K562 (cell line): ENCODE results near the gene ANKRD65. TPM values are rescaled to one million over a fixed set of nuclear protein-coding genes. Genes with fewer than 3 reads are reported as not detected.

Experiments
- BCL6 ChIP-seq: fragments of 250-450 bp; sonication (Bioruptor Pico); IDR thresholded peaks from 2 replicates; pipeline ENCODE4 v1.4.0; 2020
- BDP1 ChIP-seq: IDR thresholded peaks from 3 replicates; pipeline ENCODE4 v1.6.1; 2011; ENCODE audit not compliant: insufficient read length, insufficient read depth
- CTBP1 ChIP-seq: fragments of 450-650 bp; IDR thresholded peaks from 2 replicates; pipeline ENCODE4 v1.6.1; 2016; ENCODE audit warnings: borderline replicate concordance
- ESRRA ChIP-seq: fragments of 450-650 bp; IDR thresholded peaks from 2 replicates; pipeline ENCODE4 v1.6.1; 2014; ENCODE audit warnings: low read depth, mild to moderate bottlenecking, moderate library complexity, borderline replicate concordance
- ESRRB ChIP-seq: fragments of 250-450 bp; sonication (Bioruptor Pico); IDR thresholded peaks from 2 replicates; pipeline ENCODE4 v1.5.0; 2020; ENCODE audit warnings: mild to moderate bottlenecking, moderate library complexity, borderline replicate concordance
- FOXK1 ChIP-seq: sonication (generic); formaldehyde crosslinking; IDR thresholded peaks from 2 replicates; pipeline ENCODE4 v1.8.0; 2022; ENCODE audit warnings: missing genetic modification reagents, mild to moderate bottlenecking, borderline replicate concordance
- JUND ChIP-seq, 2 experiments: IDR thresholded peaks; 2 replicates in 1 of 2; 3 replicates in 1 of 2; pipeline ENCODE4 v1.6.1; 2011; ENCODE audit warnings: borderline replicate concordance in 2 of 2, low read depth in 2 of 2, low read length in 2 of 2, improper control_type of control experiment in 1 of 2, missing biosample characterization in 1 of 2, missing genetic modification characterization in 1 of 2, missing genetic modification reagents in 1 of 2
- KAT2B ChIP-seq: IDR thresholded peaks from one replicate; pipeline ENCODE4 v1.6.1; 2012; ENCODE audit warnings: low read depth, mild to moderate bottlenecking, control low read depth, inconsistent platforms, low read length, moderate library complexity
- KLF6 ChIP-seq: fragments of 250-450 bp; sonication (Bioruptor Pico); IDR thresholded peaks from 2 replicates; pipeline ENCODE4 v1.4.0; 2020; ENCODE audit warnings: mild to moderate bottlenecking, moderate library complexity, borderline replicate concordance
- LCOR ChIP-seq: sonication (generic); formaldehyde crosslinking; IDR thresholded peaks from 2 replicates; pipeline ENCODE4 v1.8.0; 2022; ENCODE audit warnings: mild to moderate bottlenecking, missing genetic modification reagents
- MBD2 ChIP-seq: sonication (generic); IDR thresholded peaks from 2 replicates; pipeline ENCODE4 v1.6.1; 2016; ENCODE audit warnings: low read depth, borderline replicate concordance
- MTA2 ChIP-seq: fragments of 450-650 bp; IDR thresholded peaks from 2 replicates; pipeline ENCODE4 v1.6.1; 2016; ENCODE audit warnings: low read depth
- NFATC3 ChIP-seq: fragments of 450-650 bp; IDR thresholded peaks from 2 replicates; pipeline ENCODE4 v1.6.1; 2017; ENCODE audit warnings: mild to moderate bottlenecking
- NFRKB ChIP-seq: fragments of 450-650 bp; IDR thresholded peaks from 2 replicates; pipeline ENCODE4 v1.6.1; 2016; ENCODE audit warnings: low read depth
- NR2C1 ChIP-seq, 2 experiments: fragments of 450-650 bp; IDR thresholded peaks; 2 replicates each; pipeline ENCODE4 v1.6.1; 2017; ENCODE audit warnings: mild to moderate bottlenecking in 2 of 2, antibody characterized with exemption in 1 of 2, inconsistent platforms in 1 of 2, missing compliant biosample characterization in 1 of 2, missing genetic modification characterization in 1 of 2
- RBM22 ChIP-seq: fragments of 200-400 bp; formaldehyde crosslinking; IDR thresholded peaks from 2 replicates; pipeline ENCODE4 v1.6.1; 2018; ENCODE audit warnings: low read length, low read depth; ENCODE audit not compliant: poor library complexity, severe bottlenecking
- ZFP1 ChIP-seq: fragments of 450-650 bp; formaldehyde crosslinking; IDR thresholded peaks from 2 replicates; pipeline ENCODE4 v1.4.0; 2020; ENCODE audit warnings: mild to moderate bottlenecking, mixed read lengths
- ZNF316 ChIP-seq: fragments of 450-650 bp; IDR thresholded peaks from 2 replicates; pipeline ENCODE4 v1.6.1; 2016
- ZNF384 ChIP-seq: IDR thresholded peaks from 2 replicates; pipeline ENCODE4 v1.6.1; 2012; ENCODE audit warnings: low read depth, low read length, improper control_type of control experiment
- polyA plus RNA-seq, 8 experiments: library from polyadenylated mRNA; depleted of rRNA in 4 of 8; stranded (reverse) in 5 of 8; unstranded in 3 of 8; fragments of >200 nt; fragmentation: Nextera tagmentation in 2 of 8; fragmentation: Illumina TruSeq in 1 of 8; extraction: Ambion mirVana in 2 of 8; extraction: Trizol in 1 of 8; gene quantifications; 2 replicates each; pipeline versions ENCODE4 v1.2.1 to v1.2.3, GENCODE V29; 2011 to 2014; ENCODE audit warnings: inconsistent platforms in 1 of 8, missing spikeins in 1 of 8
- total RNA-seq, 7 experiments: library from RNA; depleted of rRNA in 6 of 7; stranded (reverse); fragments of >200 nt in 6 of 7; fragmentation: Illumina TruSeq in 2 of 7; extraction: Trizol in 2 of 7; gene quantifications; 2 replicates each; pipeline versions ENCODE4 v1.2.1 to v1.2.3, GENCODE V29; 2011 to 2021; ENCODE audit warnings: low replicate concordance in 1 of 7
- TF ChIP-seq, protein P1 (sequence below): fragments of 200-800 bp; sonication (Bioruptor generic); IDR thresholded peaks from 2 replicates; pipeline ENCODE4 v1.6.1; 2017; ENCODE audit warnings: missing genetic modification characterization, missing compliant biosample characterization
- TF ChIP-seq, protein P2 (sequence below), 2 experiments: fragments of 250-450 bp in 1 of 2; fragments of 450-650 bp in 1 of 2; sonication (Bioruptor Pico) in 1 of 2; IDR thresholded peaks; 2 replicates each; pipeline versions ENCODE4 v1.6.1 to v1.8.0; 2016 to 2021; ENCODE audit warnings: mild to moderate bottlenecking in 2 of 2, moderate library complexity in 2 of 2, missing compliant biosample characterization in 1 of 2, missing genetic modification characterization in 1 of 2
- TF ChIP-seq, protein P3 (sequence below): sonication (generic); formaldehyde crosslinking; IDR thresholded peaks from 2 replicates; pipeline ENCODE4 v1.8.0; 2023; ENCODE audit warnings: mild to moderate bottlenecking, missing genetic modification reagents
- TF ChIP-seq, protein P4 (sequence below), 3 experiments: IDR thresholded peaks in 2 of 3; conservative IDR thresholded peaks in 1 of 3; 2 replicates each; pipeline ENCODE4 v1.5.1; 2011 to 2012; ENCODE audit warnings: low read length in 3 of 3, mild to moderate bottlenecking in 3 of 3, control low read depth in 2 of 3, improper control_type of control experiment in 1 of 3, inconsistent platforms in 1 of 3, low read depth in 1 of 3, mixed read lengths in 1 of 3, moderate library complexity in 1 of 3; ENCODE audit not compliant: insufficient read depth in 2 of 3

Gene ANKRD65
- total and polyA plus RNA-seq, 9 of the 15 experiments (the other 6 are each of a cell fraction or from before 2014, with no cell fraction given), result not detected

DNA sequence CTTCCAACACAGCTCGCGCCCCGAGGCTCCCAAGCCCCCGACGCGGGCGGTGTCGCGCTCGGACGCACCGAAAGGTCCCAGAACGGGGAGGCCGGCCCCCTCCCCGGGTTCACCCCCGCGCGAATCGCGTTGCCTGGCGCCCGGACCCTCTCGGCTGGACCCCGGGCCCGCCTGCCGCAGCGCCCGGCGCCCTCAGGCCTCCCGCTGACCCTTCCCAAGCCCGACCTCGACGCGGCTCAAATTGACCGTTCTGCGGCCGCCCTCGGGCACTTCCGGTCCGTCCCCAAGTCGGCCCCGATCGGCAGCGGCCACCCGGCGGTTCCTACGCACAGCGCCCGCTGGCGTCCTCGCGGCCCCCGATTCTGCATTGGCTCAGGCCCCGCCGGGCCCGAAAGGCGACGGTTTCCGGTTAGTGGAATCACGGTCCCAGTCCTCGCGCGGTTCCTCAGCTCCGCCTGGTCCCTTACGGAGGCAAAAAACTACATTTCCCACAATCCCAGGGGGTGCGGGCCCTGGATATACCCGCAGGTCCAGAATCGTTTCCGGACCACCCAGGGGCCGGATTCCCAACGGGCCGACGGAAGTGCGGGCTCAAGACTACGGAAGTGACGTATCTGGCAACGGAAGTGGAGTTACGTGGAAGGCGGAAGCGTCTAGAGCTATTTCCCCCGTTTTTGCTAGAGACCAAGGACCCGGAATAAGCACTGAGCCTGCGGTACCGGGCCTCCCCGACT lies 46.0 kb downstream of the ANKRD65 start, which contains the start of gene AURKAIP1 (continued):
- TF ChIP-seq JUND (IDR thresholded peaks at IDR 0.05; ENCODE audit: borderline replicate concordance, low read depth, low read length) (peak; percentile 69), JUND (tag; IDR thresholded peaks at IDR 0.05; ENCODE audit: borderline replicate concordance, low read depth, low read length) (peak; percentile 65; the same call in 1 of the 3 replicates), ZNF316 (no peak), ESRRA (peak; percentile 97), ZFP1 (CRISPR knock-in tag) (no peak), CTBP1 (peak; percentile 99), ESRRB (CRISPR knock-in tag) (no peak), KAT2B (no peak), NFATC3 (peak; percentile 44; the same call in 1 of the 2 replicates), KLF6 (peak; percentile 85; the same call in 1 of the 2 replicates), BCL6 (CRISPR knock-in tag) (no peak; the same call in none of the 2 replicates), MTA2 (no peak; the same call in 1 of the 2 replicates), FOXK1 (CRISPR knock-in tag) (peak; percentile 92; the same call in 1 of the 2 replicates), NR2C1 (IDR thresholded peaks at IDR 0.05) (peak; percentile 98), NR2C1 (tag; IDR thresholded peaks at IDR 0.05) (peak; percentile 99), RBM22 (peak; percentile 96), ZNF384 (peak; percentile 59), LCOR (CRISPR knock-in tag) (peak; percentile 95), MBD2 (peak; percentile 88), NFRKB (no peak), BDP1 (no peak)
- TF ChIP-seq, protein P1, sequence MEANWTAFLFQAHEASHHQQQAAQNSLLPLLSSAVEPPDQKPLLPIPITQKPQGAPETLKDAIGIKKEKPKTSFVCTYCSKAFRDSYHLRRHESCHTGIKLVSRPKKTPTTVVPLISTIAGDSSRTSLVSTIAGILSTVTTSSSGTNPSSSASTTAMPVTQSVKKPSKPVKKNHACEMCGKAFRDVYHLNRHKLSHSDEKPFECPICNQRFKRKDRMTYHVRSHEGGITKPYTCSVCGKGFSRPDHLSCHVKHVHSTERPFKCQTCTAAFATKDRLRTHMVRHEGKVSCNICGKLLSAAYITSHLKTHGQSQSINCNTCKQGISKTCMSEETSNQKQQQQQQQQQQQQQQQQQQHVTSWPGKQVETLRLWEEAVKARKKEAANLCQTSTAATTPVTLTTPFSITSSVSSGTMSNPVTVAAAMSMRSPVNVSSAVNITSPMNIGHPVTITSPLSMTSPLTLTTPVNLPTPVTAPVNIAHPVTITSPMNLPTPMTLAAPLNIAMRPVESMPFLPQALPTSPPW (CRISPR knock-in tag), result peak; percentile 95
- TF ChIP-seq, protein P2, sequence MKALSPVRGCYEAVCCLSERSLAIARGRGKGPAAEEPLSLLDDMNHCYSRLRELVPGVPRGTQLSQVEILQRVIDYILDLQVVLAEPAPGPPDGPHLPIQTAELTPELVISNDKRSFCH (CRISPR knock-in tag; IDR thresholded peaks at IDR 0.05), result no peak
- TF ChIP-seq, protein P2 (tag; IDR thresholded peaks at IDR 0.05), result peak; percentile 95
- TF ChIP-seq, protein P3, sequence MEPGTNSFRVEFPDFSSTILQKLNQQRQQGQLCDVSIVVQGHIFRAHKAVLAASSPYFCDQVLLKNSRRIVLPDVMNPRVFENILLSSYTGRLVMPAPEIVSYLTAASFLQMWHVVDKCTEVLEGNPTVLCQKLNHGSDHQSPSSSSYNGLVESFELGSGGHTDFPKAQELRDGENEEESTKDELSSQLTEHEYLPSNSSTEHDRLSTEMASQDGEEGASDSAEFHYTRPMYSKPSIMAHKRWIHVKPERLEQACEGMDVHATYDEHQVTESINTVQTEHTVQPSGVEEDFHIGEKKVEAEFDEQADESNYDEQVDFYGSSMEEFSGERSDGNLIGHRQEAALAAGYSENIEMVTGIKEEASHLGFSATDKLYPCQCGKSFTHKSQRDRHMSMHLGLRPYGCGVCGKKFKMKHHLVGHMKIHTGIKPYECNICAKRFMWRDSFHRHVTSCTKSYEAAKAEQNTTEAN, result peak; percentile 96
- TF ChIP-seq, protein P4, sequence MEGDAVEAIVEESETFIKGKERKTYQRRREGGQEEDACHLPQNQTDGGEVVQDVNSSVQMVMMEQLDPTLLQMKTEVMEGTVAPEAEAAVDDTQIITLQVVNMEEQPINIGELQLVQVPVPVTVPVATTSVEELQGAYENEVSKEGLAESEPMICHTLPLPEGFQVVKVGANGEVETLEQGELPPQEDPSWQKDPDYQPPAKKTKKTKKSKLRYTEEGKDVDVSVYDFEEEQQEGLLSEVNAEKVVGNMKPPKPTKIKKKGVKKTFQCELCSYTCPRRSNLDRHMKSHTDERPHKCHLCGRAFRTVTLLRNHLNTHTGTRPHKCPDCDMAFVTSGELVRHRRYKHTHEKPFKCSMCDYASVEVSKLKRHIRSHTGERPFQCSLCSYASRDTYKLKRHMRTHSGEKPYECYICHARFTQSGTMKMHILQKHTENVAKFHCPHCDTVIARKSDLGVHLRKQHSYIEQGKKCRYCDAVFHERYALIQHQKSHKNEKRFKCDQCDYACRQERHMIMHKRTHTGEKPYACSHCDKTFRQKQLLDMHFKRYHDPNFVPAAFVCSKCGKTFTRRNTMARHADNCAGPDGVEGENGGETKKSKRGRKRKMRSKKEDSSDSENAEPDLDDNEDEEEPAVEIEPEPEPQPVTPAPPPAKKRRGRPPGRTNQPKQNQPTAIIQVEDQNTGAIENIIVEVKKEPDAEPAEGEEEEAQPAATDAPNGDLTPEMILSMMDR (IDR thresholded peaks at IDR 0.05 in 2 of 3, conservative IDR thresholded peaks at IDR 0.05 in 1 of 3; ENCODE audit: insufficient read depth in 2 of 3, low read depth in 1 of 3, low read length in 3 of 3), result peak; percentile 35 to 61 (median 53)
